Neural cell (in vitro differentiated cells): ENCODE data around the gene ERCC2.

Experiments
- EP300 ChIP-seq: fragments of 450-650 bp; conservative IDR thresholded peaks from 2 replicates; pipeline ENCODE4 v1.6.1; 2014; ENCODE audit warnings: antibody characterized with exemption, mild to moderate bottlenecking, moderate library complexity; ENCODE audit not compliant: poor library complexity, severe bottlenecking
- EZH2 ChIP-seq: fragments of 200-600, 300-800 bp; shearing (Covaris generic), sonication (generic); IDR thresholded peaks from 2 replicates; pipeline ENCODE4 v1.6.1; 2014; ENCODE audit warnings: antibody characterized with exemption, low read length, borderline replicate concordance, mild to moderate bottlenecking; ENCODE audit not compliant: insufficient read depth, poor library complexity, severe bottlenecking
- MXI1 ChIP-seq: fragments of 450-650 bp; conservative IDR thresholded peaks from 2 replicates; pipeline ENCODE4 v1.6.1; 2014; ENCODE audit warnings: antibody characterized with exemption, mild to moderate bottlenecking; ENCODE audit not compliant: poor library complexity, severe bottlenecking
- POLR2AphosphoS5 ChIP-seq: IDR thresholded peaks from 2 replicates; pipeline ENCODE4 v1.6.1; 2012
- RAD21 ChIP-seq: fragments of 450-650 bp; conservative IDR thresholded peaks from 2 replicates; pipeline ENCODE4 v1.6.1; 2014; ENCODE audit warnings: antibody characterized with exemption, mild to moderate bottlenecking, moderate library complexity
- SMC3 ChIP-seq: fragments of 450-650 bp; conservative IDR thresholded peaks from 2 replicates; pipeline ENCODE4 v1.6.1; 2014; ENCODE audit warnings: antibody characterized with exemption, mild to moderate bottlenecking, moderate library complexity; ENCODE audit not compliant: poor library complexity
- TAF1 ChIP-seq: IDR thresholded peaks from 2 replicates; pipeline ENCODE4 v1.6.1; 2012; ENCODE audit warnings: low read depth
- TF ChIP-seq, protein P1 (sequence below): IDR thresholded peaks from 2 replicates; pipeline ENCODE4 v1.6.1; 2012; ENCODE audit warnings: borderline replicate concordance
- TF ChIP-seq, protein P2 (sequence below): fragments of 450-650 bp; IDR thresholded peaks from 2 replicates; pipeline ENCODE4 v1.5.1; 2014; ENCODE audit warnings: antibody characterized with exemption, mild to moderate bottlenecking, moderate library complexity; ENCODE audit not compliant: poor library complexity, severe bottlenecking

GRCh38 chr19:45363861-45364459, 6.4 kb downstream of the ERCC2 start:
- TF ChIP-seq, protein P1, sequence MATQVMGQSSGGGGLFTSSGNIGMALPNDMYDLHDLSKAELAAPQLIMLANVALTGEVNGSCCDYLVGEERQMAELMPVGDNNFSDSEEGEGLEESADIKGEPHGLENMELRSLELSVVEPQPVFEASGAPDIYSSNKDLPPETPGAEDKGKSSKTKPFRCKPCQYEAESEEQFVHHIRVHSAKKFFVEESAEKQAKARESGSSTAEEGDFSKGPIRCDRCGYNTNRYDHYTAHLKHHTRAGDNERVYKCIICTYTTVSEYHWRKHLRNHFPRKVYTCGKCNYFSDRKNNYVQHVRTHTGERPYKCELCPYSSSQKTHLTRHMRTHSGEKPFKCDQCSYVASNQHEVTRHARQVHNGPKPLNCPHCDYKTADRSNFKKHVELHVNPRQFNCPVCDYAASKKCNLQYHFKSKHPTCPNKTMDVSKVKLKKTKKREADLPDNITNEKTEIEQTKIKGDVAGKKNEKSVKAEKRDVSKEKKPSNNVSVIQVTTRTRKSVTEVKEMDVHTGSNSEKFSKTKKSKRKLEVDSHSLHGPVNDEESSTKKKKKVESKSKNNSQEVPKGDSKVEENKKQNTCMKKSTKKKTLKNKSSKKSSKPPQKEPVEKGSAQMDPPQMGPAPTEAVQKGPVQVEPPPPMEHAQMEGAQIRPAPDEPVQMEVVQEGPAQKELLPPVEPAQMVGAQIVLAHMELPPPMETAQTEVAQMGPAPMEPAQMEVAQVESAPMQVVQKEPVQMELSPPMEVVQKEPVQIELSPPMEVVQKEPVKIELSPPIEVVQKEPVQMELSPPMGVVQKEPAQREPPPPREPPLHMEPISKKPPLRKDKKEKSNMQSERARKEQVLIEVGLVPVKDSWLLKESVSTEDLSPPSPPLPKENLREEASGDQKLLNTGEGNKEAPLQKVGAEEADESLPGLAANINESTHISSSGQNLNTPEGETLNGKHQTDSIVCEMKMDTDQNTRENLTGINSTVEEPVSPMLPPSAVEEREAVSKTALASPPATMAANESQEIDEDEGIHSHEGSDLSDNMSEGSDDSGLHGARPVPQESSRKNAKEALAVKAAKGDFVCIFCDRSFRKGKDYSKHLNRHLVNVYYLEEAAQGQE = no peak
- TF ChIP-seq, protein P2, sequence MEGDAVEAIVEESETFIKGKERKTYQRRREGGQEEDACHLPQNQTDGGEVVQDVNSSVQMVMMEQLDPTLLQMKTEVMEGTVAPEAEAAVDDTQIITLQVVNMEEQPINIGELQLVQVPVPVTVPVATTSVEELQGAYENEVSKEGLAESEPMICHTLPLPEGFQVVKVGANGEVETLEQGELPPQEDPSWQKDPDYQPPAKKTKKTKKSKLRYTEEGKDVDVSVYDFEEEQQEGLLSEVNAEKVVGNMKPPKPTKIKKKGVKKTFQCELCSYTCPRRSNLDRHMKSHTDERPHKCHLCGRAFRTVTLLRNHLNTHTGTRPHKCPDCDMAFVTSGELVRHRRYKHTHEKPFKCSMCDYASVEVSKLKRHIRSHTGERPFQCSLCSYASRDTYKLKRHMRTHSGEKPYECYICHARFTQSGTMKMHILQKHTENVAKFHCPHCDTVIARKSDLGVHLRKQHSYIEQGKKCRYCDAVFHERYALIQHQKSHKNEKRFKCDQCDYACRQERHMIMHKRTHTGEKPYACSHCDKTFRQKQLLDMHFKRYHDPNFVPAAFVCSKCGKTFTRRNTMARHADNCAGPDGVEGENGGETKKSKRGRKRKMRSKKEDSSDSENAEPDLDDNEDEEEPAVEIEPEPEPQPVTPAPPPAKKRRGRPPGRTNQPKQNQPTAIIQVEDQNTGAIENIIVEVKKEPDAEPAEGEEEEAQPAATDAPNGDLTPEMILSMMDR = no peak
- TF ChIP-seq RAD21 = no peak
- no peak for TF ChIP-seq POLR2AphosphoS5
- no peak for TF ChIP-seq EZH2
- TF ChIP-seq SMC3 = no peak
- no peak for TF ChIP-seq MXI1
- no peak for TF ChIP-seq TAF1
- TF ChIP-seq EP300 = no peak
